ACHN (cell line): ENCODE results near the gene BICRA.
A peak's percentile ranks its signal among the peaks of the same experiment; 100 is the strongest.
"Not testable (repeated sequence)": the region's sequence is repeated elsewhere in the genome, so short reads cannot be mapped to it uniquely, and the experiment has no call there.

ENCODE experiments used
- DNase-seq: peaks from one replicate; pipeline ENCODE4 v3.0.0-alpha.2; 2015
- in situ Hi-C: cut with HindIII; loops from 2 replicates; pipeline ENCODE4 v1.10.0; 2017; ENCODE audit warnings: low sequenced_read_pairs, low pct_ligation_motif_present, low pct_unique_long_range_greater_than_20kb

BICRA gene

GRCh38 chr19:47698631-47699359, 89.9 kb downstream of the BICRA start:
- no peak for DNase-seq
- in situ Hi-C loops = no loop called here

- in situ Hi-C loops = no loop called here
- peak; percentile 62 for DNase-seq
These were observed 90.5 kb downstream of the BICRA start for GRCh38 chr19:47699360-47699917.

GRCh38 chr19:47700934-47701716, 92.2 kb downstream of the BICRA start:
- in situ Hi-C loops = no loop called here
- no peak for DNase-seq

- in situ Hi-C loops = no loop called here
- no peak for DNase-seq
These were observed 93.0 kb downstream of the BICRA start for GRCh38 chr19:47701717-47702552.

GRCh38 chr19:47702671-47703070, 93.7 kb downstream of the BICRA start:
- DNase-seq = no peak
- in situ Hi-C loops = no loop called here

- DNase-seq = no peak
- in situ Hi-C loops = no loop called here
These were observed 94.4 kb downstream of the BICRA start for GRCh38 chr19:47703301-47703700.

GRCh38 chr19:47704024-47704423, 95.1 kb downstream of the BICRA start:
- in situ Hi-C loops = no loop called here
- DNase-seq = no peak

GRCh38 chr19:47704656-47705055, 95.7 kb downstream of the BICRA start:
- in situ Hi-C loops = no loop called here
- no peak for DNase-seq

- peak; percentile 71 for DNase-seq
- in situ Hi-C loops = no loop called here
These were observed 98.4 kb downstream of the BICRA start for GRCh38 chr19:47707135-47707925.

- in situ Hi-C loops = no loop called here
- DNase-seq = no peak
These were observed 102.8 kb downstream of the BICRA start for GRCh38 chr19:47711652-47712242.

GRCh38 chr19:47713046-47714021, 104.4 kb downstream of the BICRA start, which contains the start of gene EHD2:
TSS of gene EHD2 (plus strand) at chr19:47713422. CDS start at chr19:47716613, 3,191 bp downstream.
- peak; percentile 60 for DNase-seq
- in situ Hi-C loops = no loop called here

GRCh38 chr19:47714339-47714738, 105.4 kb downstream of the BICRA start:
- in situ Hi-C loops = no loop called here
- peak; percentile 27 for DNase-seq

GRCh38 chr19:47714855-47715254, 105.9 kb downstream of the BICRA start:
- DNase-seq, in situ Hi-C loops: not testable (repeated sequence)

- in situ Hi-C loops = no loop called here
These were observed 107.5 kb downstream of the BICRA start for GRCh38 chr19:47716270-47716937.

GRCh38 chr19:47718415-47719046, 109.6 kb downstream of the BICRA start:
- in situ Hi-C loops, DNase-seq: not testable (repeated sequence)

More at GRCh38 chr19:47716270-47716937, 107.5 kb downstream of the BICRA start:
- DNase-seq = no peak
